A549 treated with AZD9567 at 1 μM for 4 hours (cell line): ENCODE data around the gene SLC2A8. TPM values are rescaled to one million over a fixed set of nuclear protein-coding genes. Genes with fewer than 3 reads are reported as not detected.

Experiments
- total RNA-seq: library from RNA; stranded (reverse); fragments of 200-300 nt; extraction: Qiagen RNA extraction; gene quantifications from 5 replicates; pipeline ENCODE4 v1.2.3, GENCODE V29; 2022; ENCODE audit not compliant: insufficient read depth

The SLC2A8 gene, protein sequence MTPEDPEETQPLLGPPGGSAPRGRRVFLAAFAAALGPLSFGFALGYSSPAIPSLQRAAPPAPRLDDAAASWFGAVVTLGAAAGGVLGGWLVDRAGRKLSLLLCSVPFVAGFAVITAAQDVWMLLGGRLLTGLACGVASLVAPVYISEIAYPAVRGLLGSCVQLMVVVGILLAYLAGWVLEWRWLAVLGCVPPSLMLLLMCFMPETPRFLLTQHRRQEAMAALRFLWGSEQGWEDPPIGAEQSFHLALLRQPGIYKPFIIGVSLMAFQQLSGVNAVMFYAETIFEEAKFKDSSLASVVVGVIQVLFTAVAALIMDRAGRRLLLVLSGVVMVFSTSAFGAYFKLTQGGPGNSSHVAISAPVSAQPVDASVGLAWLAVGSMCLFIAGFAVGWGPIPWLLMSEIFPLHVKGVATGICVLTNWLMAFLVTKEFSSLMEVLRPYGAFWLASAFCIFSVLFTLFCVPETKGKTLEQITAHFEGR
- total RNA-seq, result 15.8 to 18.1 TPM (median 16.8 TPM) in 5 replicates

GRCh38 chr9:127396808-127397645 lies at the start of gene SLC2A8:
Gene SLC2A8 (plus strand): TSS chr9:127397169. CDS start chr9:127397231, 62 bp downstream.

DNA sequence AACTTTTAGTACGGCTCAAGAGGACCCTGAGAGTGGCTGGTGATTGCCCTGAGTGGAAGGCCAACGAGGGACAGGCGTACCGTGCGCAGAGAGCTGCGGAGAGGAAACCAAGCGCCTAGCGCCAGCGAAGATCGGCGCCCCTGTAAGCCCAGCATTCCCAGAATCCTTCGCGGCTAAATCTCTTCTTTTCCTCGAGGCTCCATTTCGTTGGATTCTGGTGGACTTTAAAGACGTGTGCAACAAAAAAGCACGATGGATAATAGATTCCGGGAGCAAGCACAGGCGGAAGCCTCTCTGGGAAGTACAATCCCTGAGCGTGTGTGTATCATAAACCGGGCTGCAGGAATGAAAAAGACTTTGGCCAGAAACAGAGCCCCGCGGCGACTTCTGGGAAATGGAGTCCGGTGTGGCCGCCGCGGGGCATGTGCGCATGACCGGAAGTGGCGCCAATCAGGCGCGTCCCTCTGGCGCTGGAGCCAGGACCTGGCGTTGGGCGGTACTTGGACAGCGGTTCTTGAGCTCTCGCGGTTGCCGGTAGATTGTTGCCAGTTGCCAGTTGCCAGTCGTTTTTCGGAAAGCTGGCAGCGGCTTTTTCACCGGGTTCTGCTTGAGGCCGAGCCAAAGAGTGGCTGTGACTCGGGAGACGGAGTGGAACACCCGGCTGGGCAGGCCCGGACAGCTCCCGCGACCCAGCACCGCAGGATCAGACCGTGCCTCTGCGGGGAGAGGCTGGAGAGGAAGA lies 27.1 kb downstream of the SLC2A8 start, which contains the start of gene ZNF79:
TSS of gene ZNF79 (plus strand) at position 449 of the 742 bp plus-strand sequence. CDS start 406 bp downstream, outside the sequence.

GRCh38 chr9:127450830-127451607 lies 54.0 kb downstream of the SLC2A8 start, which contains the start of the genes LRSAM1 and RPL12:
Gene LRSAM1 (plus strand): TSS chr9:127451510. CDS start chr9:127454528, 3,018 bp downstream.
Gene RPL12 (minus strand): TSS chr9:127451406. CDS start chr9:127451317, 89 bp downstream.

Other genes starting within 250 kb of the SLC2A8 start
- 1.7 to 3.0 TPM (median 2.8 TPM) in 4 of 5 replicates, not detected in the other for gene GARNL3, start 132.4 kb upstream of the SLC2A8 start, total RNA-seq
- 6.3 to 9.0 TPM (median 7.1 TPM) in 5 replicates for gene ZNF79, start 27.2 kb downstream of the SLC2A8 start, total RNA-seq
- 2,641 to 2,873 TPM (median 2,840 TPM) in 5 replicates for gene RPL12, start 54.2 kb downstream of the SLC2A8 start, total RNA-seq
- 5.3 to 10.8 TPM (median 10.0 TPM) in 5 replicates for gene LRSAM1, start 54.3 kb downstream of the SLC2A8 start, total RNA-seq
- gene STXBP1, start 215.1 kb downstream of the SLC2A8 start, total RNA-seq, result 16.1 to 20.8 TPM (median 19.9 TPM) in 5 replicates